ENCODE results near the gene UBE3C. TPM values are rescaled to one million over a fixed set of nuclear protein-coding genes. Genes with fewer than 3 reads are reported as not detected.
"Not testable (repeated sequence)": the region's sequence is repeated elsewhere in the genome, so short reads cannot be mapped to it uniquely, and the experiment has no call there.

UBE3C gene
- polyA plus RNA-seq (2013, experiment 1 of 2; ENCODE audit: insufficient read length): 64.7 TPM
- polyA plus RNA-seq (2013, experiment 2 of 2; ENCODE audit: insufficient read length): 64.4 TPM

DNA sequence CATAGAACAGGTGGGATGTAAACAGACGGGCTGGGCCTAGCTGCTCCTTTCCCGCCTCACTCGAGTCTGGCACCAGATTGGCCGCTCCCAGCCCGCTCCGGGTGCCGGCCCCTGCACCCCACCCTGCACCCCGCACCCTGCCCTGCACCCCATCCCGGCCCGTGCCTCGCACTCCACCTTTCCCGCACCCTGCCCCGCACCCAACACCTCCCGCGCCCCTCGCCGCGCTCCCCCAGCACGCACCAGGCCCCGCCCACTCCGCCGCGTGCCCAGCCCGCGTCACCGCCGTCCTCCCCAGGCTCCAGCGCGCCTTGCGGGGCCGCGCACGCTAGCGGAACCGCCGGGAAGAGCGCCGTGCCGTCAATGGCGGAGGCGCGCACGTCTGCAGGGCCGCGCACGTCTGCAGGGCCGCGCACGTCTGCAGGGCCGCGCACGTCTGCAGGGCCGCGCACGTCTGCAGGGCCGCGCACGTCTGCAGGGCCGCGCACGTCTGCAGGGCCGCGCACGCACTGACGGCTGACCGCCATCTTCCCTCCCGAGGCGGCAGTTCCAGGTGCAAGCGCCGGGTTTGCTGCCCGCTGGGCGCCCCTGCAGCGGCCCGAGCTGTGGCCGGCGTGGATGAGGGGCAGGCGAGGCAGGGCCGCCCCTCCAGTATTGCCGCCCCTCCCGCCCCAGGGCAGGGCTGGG lies at the start of gene UBE3C:
Gene UBE3C (plus strand): TSS at position 503 of the 687 bp plus-strand sequence. CDS start 347 bp downstream, outside the sequence.
- DNase-seq: peak; percentile 93

- no peak for DNase-seq
Measured at GRCh38 chr7:157089100-157089610, 49.6 kb upstream of the UBE3C start.

DNA sequence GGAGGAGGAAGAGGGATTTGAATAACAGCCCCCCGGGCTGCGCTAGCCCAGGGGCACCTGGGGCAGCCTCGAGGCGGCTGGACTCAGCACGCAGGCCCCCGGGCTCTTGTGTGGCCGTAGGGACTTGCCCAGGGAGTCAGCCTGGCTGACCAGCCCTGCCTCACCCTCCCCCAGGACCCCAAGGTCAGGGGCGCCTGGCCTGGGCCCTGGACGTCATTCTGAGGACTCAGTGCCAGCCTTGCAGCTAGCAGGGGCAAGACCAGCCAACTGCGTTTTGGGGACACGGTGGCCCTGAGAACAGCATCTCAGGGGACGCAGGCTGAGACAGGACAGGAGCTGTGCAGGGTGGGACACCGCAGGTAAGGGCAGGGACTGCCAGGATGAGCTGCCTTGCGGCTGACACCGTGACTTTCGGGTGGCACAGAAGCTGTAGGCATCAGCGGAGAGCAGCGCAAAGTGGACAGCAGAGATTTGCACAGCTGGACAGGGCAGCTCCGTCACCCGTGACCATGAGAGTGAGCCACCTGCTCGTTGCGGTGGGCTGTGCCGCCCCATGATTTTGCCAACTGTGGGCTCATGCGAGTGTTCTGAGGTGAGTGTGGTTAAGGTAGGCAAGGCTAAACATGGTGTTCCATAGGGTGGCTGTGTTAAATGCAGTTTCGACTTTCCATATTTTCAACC lies 48.1 kb upstream of the UBE3C start:
- no peak for DNase-seq

DNA sequence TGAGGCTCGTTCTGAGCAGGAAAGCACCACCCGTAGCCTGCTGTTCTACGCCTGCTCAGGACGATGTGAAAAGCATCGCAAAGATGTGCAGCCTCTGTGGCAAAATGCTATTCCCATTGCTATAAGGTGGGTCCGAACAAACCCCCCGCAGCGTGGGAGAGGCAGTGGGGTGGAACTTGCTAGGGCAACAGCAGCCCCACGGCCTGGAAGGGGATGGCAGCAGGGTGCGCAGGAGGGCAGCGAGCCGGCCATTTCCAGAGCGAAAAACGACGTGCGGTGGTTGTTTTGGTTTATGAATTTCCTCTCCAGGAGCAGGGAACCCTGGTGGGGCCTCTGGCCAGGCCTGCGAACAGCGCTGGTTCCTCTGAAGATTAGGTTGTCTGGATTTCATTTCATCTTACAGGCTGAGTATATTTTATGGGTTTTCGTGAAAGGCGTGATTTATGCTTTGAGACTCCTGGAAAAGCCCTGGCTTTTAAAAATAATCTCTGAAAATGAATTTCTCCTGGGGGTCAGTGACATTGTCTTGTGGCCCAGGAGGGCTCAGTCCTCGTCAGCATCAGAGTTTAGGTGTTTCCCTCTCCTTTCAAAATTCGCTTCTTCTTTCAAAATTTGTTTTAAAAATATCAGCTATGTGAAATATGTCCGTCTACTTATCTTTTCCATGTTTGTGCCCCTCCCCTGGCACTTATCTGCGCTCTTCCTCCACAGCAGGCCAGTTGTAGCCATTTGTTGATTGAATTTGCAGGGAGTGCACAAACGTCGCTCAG lies 42.3 kb upstream of the UBE3C start:
- no peak for DNase-seq

GRCh38 chr7:157097056-157097329 lies 41.7 kb upstream of the UBE3C start:
- no peak for DNase-seq

DNA sequence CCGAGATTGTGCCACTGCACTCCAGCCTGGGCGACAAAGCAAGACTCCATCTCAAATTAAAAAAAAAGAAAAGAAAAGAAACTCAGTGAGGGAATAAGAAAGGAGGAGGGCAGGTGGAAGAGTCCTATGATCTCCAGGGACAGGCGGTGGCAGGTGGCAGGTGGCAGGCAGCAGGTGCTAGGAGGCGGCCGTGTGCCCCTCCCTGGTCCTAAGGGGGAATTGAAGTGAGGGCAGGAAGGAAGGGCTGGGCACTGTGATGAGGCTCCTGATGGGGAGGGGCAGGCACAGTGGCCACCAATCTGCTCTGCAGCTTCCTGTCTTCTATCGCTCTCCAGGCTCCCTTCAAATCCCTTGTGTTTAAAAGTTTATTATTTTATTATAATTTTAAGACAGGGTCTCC lies 41.2 kb upstream of the UBE3C start:
- no peak for DNase-seq

GRCh38 chr7:157100005-157100404 lies 38.7 kb upstream of the UBE3C start:
- not testable (repeated sequence) for DNase-seq

- not testable (repeated sequence) for DNase-seq
Measured at GRCh38 chr7:157103641-157104040, 35.1 kb upstream of the UBE3C start.

DNA sequence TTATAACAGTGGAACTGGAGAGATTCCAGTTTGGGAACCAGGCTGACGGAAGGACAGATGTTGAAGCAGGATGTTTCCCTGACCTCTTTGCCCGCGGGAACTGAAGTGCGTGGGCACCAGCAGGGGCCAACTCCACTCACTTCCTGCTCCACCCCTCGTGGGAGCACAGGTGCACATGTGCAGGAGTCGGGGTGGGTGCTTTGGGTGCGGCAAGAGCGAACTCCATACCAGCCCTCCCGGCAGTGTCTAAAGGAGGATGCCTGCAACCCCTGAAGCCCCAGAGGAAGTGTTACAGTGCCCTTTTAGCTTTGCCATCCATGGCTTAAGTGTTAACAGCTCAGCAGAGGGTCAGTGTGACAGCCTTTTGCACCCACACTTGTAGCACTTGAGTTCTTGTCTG lies 27.4 kb upstream of the UBE3C start:
- no peak for DNase-seq

DNA sequence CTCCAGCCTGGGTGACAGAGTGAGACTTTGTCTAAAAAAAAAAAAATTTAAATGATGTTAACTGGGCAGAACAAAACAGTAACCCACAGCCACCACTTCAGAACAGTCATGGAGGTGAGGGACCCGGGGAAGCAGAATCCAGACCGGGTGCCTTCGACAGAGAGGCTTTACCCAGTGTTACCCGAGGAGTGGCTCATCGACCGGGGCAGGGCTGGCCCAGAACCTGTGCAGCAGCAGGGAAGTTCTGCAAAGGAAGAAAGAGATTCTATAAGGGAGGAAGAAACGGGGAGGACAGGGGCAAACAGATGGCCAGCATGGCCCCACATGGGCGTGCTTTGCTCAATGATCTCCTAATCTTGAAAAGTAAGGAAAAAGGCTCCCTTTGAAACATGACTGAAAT lies 26.0 kb upstream of the UBE3C start:
- no peak for DNase-seq

- no peak for DNase-seq
Measured at GRCh38 chr7:157113607-157114006, 25.1 kb upstream of the UBE3C start.

GRCh38 chr7:157116762-157117161 lies 22.0 kb upstream of the UBE3C start:
- no peak for DNase-seq

DNA sequence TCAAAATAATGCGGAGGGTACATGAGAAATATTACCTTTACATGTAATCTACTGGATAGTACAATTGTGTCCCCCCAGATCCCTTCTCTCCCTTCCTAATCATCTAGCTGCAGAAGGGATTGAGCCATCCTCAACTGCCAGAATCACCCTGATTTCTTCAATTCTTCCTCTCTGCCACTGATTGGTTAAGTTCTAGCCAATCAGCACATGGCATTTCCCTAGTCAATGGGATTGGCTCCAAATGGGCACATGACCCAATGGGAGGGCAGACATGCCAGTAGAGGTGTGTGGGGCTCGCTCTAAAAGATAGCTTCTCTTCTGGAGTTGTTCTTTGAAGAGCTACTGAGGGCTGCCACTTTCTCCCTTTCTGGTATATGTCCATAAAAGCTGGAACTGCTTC lies 20.9 kb upstream of the UBE3C start:
- no peak for DNase-seq

DNA sequence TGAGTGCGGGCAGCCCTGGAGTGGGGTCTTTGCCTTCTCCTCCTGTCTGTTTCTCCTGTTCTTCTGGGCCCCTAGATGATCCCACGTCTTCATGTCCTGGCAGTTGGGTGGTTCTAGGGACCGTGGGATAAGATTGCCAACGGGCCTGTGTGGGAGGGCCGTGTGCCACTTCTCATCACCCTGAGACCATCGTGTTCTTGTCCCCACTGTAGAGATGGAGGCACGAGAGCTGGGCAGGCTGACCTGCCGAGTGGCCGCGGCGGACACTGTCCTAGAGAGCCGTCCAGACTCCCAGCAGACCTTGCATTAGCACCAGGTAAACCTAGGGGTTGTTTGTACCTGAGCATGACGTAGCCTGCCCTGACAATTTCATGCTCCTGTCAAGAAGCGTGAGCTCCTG lies 18.5 kb upstream of the UBE3C start:
- DNase-seq: no peak

DNA sequence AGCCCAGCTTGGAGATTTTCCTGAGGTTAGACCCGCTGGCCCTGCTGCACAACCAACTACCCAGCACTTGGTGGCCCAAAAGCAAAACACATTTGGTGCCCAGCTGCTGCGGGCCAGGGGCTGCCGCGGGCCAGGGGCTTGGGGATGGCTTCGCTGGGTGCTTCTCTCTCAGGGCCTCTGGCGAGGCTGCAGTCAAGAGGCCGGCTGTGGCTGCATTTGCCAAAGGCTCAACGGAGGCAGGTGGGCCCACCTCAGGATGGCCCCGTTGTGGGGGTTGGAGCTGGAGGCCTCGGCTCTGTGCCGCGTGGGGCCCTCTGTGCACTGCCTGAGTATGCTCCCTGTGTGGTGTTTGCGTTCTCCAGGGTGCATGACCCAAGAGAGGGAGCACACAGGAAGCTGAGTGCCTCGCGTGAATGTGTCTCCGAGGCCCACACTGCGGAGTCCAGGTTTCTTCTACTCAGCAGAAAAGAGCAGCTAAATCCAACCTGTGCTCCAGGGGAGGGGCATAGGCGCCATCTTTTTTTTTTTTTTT lies 17.5 kb upstream of the UBE3C start:
- DNase-seq: no peak

- DNase-seq: no peak
Measured at GRCh38 chr7:157122800-157123495, 15.8 kb upstream of the UBE3C start.

GRCh38 chr7:157124690-157125089 lies 14.0 kb upstream of the UBE3C start:
- no peak for DNase-seq

DNA sequence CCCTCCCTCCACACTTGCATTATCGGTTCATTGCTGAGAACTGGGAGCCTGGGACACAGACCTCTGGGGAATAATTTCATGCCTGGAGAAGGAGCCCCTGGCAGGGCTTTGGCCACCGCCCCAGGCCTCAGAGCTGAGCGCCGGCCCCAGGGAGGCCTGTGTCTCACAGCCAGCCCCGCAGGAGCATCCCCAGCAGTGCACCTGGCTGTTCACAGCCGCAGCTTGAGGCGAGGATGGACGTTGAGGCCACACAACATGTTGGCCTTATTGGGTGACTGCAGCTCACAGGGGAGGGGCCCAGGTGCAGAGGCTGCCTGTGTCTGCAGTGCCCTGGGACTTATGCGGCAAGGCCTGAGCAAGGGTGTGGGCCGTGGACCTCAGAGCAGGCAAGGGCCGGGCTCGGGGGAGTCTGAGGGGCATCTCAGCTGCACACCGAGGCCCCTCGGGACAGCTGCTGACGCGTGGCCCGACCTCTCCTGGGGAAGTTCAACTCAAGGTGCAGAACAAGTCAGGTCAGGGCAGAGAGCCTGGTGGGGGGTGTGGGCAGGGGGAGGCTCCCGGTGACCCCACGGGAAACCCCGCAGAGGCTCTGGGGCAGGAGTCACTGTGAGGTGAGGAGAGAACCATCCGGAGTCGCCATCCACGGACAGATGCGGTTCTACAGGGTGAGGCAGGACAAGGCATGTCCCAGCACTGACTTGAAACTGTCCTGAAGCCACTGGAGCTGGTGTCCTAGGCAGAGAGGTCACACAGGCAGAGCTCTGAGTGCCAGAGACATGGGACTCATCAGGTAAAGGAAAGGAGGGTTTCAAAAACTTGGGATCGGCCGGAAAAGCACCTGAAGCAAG lies 13.1 kb upstream of the UBE3C start:
- DNase-seq: no peak

- no peak for DNase-seq
Measured at GRCh38 chr7:157126921-157127320, 11.8 kb upstream of the UBE3C start.

DNA sequence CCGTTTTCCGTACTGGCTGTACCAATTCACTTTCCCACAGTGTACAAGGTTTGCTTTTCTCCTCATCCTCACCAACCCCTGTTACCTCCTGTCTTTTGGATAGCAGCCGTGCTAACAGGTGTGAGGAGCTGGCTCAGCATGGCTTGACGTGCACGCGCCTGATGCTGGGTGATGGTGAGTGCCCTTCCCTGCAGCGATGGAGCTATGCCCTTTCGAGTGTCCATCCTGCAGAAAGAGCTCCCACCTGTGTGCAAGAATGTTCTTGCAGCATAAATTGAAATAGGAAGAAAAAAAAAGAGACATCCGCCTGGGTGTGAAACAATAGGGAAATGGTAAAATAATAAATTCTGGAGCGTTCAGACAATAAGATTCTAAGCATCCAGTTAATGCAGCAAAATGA lies 9.5 kb upstream of the UBE3C start:
- DNase-seq: no peak

DNA sequence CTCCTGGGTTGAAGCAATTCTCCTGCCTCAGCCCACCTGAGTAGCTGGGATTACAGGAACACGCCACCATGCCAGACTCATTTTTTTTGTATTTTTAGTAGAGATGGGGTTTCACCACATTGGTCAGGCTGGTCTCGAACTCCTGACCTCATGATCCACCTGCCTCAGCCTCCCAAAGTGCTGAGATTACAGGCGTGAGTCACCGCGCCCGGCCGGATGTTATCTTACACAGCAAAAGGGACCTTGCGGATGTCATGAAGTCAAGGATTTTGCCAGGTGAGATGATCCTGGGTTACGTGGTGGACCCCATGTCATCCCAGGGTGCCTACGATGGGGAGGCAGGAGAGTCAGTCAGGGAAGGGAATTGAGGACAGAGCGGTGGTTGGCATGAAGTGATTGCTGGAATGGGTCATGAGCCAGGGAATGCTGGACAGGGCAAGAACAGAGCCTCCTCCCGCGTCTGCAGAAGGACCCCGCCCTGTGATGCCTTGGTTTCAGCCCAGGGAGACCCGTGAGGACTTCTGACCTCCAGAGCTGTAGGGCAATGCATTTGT lies 8.7 kb upstream of the UBE3C start:
- no peak for DNase-seq

Data from fibroblast of skin of scalp (primary cell).